WTC11 (cell line): ENCODE measurements around the gene MLST8. TPM values are rescaled to one million over a fixed set of nuclear protein-coding genes. Genes with fewer than 3 reads are reported as not detected.
A peak's percentile ranks its signal among the peaks of the same experiment; 100 is the strongest.

ENCODE experiments used
- ATAC-seq: fragments of 200-7000 bp; cut with Tn5 transposase; 2 replicates; pipeline ENCODE4 v1.10.0; 2021; ENCODE audit warnings: mild to moderate bottlenecking, moderate library complexity
- CTCF ChIA-PET: fragments of 300-600 bp; sonication (Branson Sonifier 250); formaldehyde crosslinking; loops from one replicate; lab custom pipeline; 2021; ENCODE audit warnings: antibody characterized with exemption; lab: Charles Lee
- POLR2A ChIA-PET: fragments of 350-600 bp; sonication (Branson Sonifier 250); formaldehyde crosslinking; loops from one replicate; lab custom pipeline; 2021; ENCODE audit warnings: antibody characterized with exemption; lab: Charles Lee
- DNase-seq: peaks from one replicate; pipeline ENCODE4 v3.0.0; 2021; ENCODE audit warnings: low spot score
- H3K27ac Mint-ChIP-seq: 2 replicates; pipeline ENCODE4 v1.8.0; 2021; ENCODE audit warnings: mixed read lengths
- H3K27me3 Mint-ChIP-seq: 2 replicates; pipeline ENCODE4 v1.8.0; 2021; ENCODE audit warnings: low read depth, mild to moderate bottlenecking, moderate library complexity, mixed read lengths
- H3K36me3 Mint-ChIP-seq: 2 replicates; pipeline ENCODE4 v1.8.0; 2021; ENCODE audit warnings: mixed read lengths
- H3K4me1 Mint-ChIP-seq: 2 replicates; pipeline ENCODE4 v1.8.0; 2022; ENCODE audit warnings: mixed read lengths
- H3K4me3 Mint-ChIP-seq: 2 replicates; pipeline ENCODE4 v1.8.0; 2021; ENCODE audit warnings: mild to moderate bottlenecking, moderate library complexity, mixed read lengths
- H3K9me3 Mint-ChIP-seq: 2 replicates; pipeline ENCODE4 v1.8.0; 2021; ENCODE audit warnings: mixed read lengths
- ATF1 ChIP-seq: sonication (generic); formaldehyde crosslinking; IDR thresholded peaks from 2 replicates; pipeline ENCODE4 v1.8.1; 2023; ENCODE audit warnings: mild to moderate bottlenecking, moderate library complexity, missing genetic modification reagents
- CTCF ChIP-seq: fragments of 200-600 bp; IDR thresholded peaks from 2 replicates; pipeline ENCODE4 v1.8.0; 2022; ENCODE audit warnings: antibody characterized with exemption
- ELF4 ChIP-seq: sonication (generic); formaldehyde crosslinking; IDR thresholded peaks from 2 replicates; pipeline ENCODE4 v1.8.1; 2022; ENCODE audit warnings: low read depth, mild to moderate bottlenecking, moderate library complexity, missing genetic modification reagents
- EMX1 ChIP-seq: fragments of 250-450 bp; sonication (Bioruptor Pico); IDR thresholded peaks from 2 replicates; pipeline ENCODE4 v1.8.0; 2021; ENCODE audit warnings: mild to moderate bottlenecking
- FOXP4 ChIP-seq: sonication (generic); formaldehyde crosslinking; IDR thresholded peaks from 2 replicates; pipeline ENCODE4 v1.8.0; 2022; ENCODE audit warnings: mild to moderate bottlenecking, missing genetic modification reagents
- GABPB1 ChIP-seq: sonication (generic); formaldehyde crosslinking; IDR thresholded peaks from 2 replicates; pipeline ENCODE4 v1.8.1; 2023; ENCODE audit warnings: mild to moderate bottlenecking, missing genetic modification reagents
- GRHL2 ChIP-seq: fragments of 250-450 bp; sonication (Bioruptor Pico); IDR thresholded peaks from 2 replicates; pipeline ENCODE4 v1.8.0; 2022; ENCODE audit warnings: mild to moderate bottlenecking, moderate library complexity; ENCODE audit not compliant: insufficient replicate concordance, severe bottlenecking
- NFE2L1 ChIP-seq: sonication (generic); formaldehyde crosslinking; IDR thresholded peaks from 2 replicates; pipeline ENCODE4 v1.8.1; 2023; ENCODE audit warnings: missing genetic modification reagents
- NR3C1 ChIP-seq: sonication (generic); formaldehyde crosslinking; conservative IDR thresholded peaks from 2 replicates; pipeline ENCODE4 v1.8.1; 2023; ENCODE audit warnings: low read depth, mild to moderate bottlenecking, missing genetic modification reagents
- SP1 ChIP-seq: sonication (generic); formaldehyde crosslinking; conservative IDR thresholded peaks from 2 replicates; pipeline ENCODE4 v1.8.1; 2022; ENCODE audit warnings: missing genetic modification reagents
- ZNF138 ChIP-seq: sonication (generic); formaldehyde crosslinking; conservative IDR thresholded peaks from 2 replicates; pipeline ENCODE4 v1.8.1; 2022; ENCODE audit warnings: mild to moderate bottlenecking, moderate library complexity, missing genetic modification reagents
- ZNF532 ChIP-seq: fragments of 250-450 bp; sonication (Bioruptor Pico); IDR thresholded peaks from 2 replicates; pipeline ENCODE4 v1.9.0; 2021; ENCODE audit warnings: mild to moderate bottlenecking, borderline replicate concordance
- ZNF671 ChIP-seq: fragments of 250-450 bp; sonication (Bioruptor Pico); IDR thresholded peaks from 2 replicates; pipeline ENCODE4 v1.8.0; 2021; ENCODE audit warnings: mild to moderate bottlenecking
- ZSCAN18 ChIP-seq: fragments of 250-450 bp; sonication (Bioruptor Pico); IDR thresholded peaks from 2 replicates; pipeline ENCODE4 v2.1.2; 2022; ENCODE audit warnings: mild to moderate bottlenecking, moderate library complexity
- total RNA-seq: library from RNA; stranded (reverse); gene quantifications from 3 replicates; pipeline ENCODE4 v1.2.3, GENCODE V29; 2021

The MLST8 gene
- total RNA-seq, 1 experiment from 2014 or later = 71.6 TPM

GRCh38 chr16:2211923-2212347 is 6.7 kb downstream of the MLST8 start (continued):
- TF ChIP-seq ZNF532 (CRISPR knock-in tag) (no peak), GRHL2 (CRISPR knock-in tag) (no peak), NFE2L1 (no peak), EMX1 (no peak)

- Mint-ChIP-seq H3K9me3 (no peaks in the 10 kb centered on the region), H3K27ac (peak overlapping the region; percentile 53), H3K36me3 (peaks cover 18% of the 10 kb centered on the region), H3K27me3 (no peaks in the 10 kb centered on the region), H3K4me1 (peaks cover 26% of the 10 kb centered on the region), H3K4me3 (peak overlapping the region; percentile 74)
- ChIA-PET POLR2A (no interaction called here), CTCF (no interaction called here)
- DNase-seq (no peak), ATAC-seq (no peak)
- TF ChIP-seq NR3C1 (CRISPR knock-in tag) (no peak), ZNF138 (CRISPR knock-in tag) (no peak), ZSCAN18 (no peak), GABPB1 (CRISPR knock-in tag) (no peak), ATF1 (CRISPR knock-in tag) (no peak), CTCF (no peak)
These were observed 7.4 kb downstream of the MLST8 start for GRCh38 chr16:2212362-2213324.

GRCh38 chr16:2213817-2214718 is 8.8 kb downstream of the MLST8 start:
- Mint-ChIP-seq H3K36me3 (peaks cover 11% of the 10 kb centered on the region), H3K27me3 (no peaks in the 10 kb centered on the region), H3K4me1 (peaks cover 25% of the 10 kb centered on the region), H3K27ac (peak overlapping the region; percentile 32; the same call in 1 of the 2 replicates), H3K9me3 (no peaks in the 10 kb centered on the region), H3K4me3 (peak overlapping the region; percentile 74)
- DNase-seq (no peak), ATAC-seq (no peak)
- TF ChIP-seq GABPB1 (CRISPR knock-in tag) = no peak
- no peak for TF ChIP-seq GRHL2 (CRISPR knock-in tag)
- no peak for TF ChIP-seq ZNF671 (CRISPR knock-in tag)
- no peak for TF ChIP-seq SP1 (CRISPR knock-in tag)
- TF ChIP-seq FOXP4 (CRISPR knock-in tag) = peak; percentile 57; the same call in 1 of the 2 replicates
- no peak for TF ChIP-seq ELF4 (CRISPR knock-in tag)
- ChIA-PET CTCF (interaction anchor here (0.6 to 2.8 kb wide), 8 partner anchors 10 to 287 kb away, joined by 3 to 30 read pairs (median 6); partner anchors contain the start of genes CASKIN1, DNASE1L2, ECI1 and TBL3), POLR2A (interaction anchor here (0.9 to 1.7 kb wide), 7 partner anchors 7 to 59 kb away, joined by 3 to 10 read pairs (median 4); partner anchors contain the start of genes DNASE1L2, E4F1, ECI1 and TRAF7)
